Measurements from ENCODE around the gene FOXA3. TPM values are rescaled to one million over a fixed set of nuclear protein-coding genes. Genes with fewer than 3 reads are reported as not detected.

Gene FOXA3
- total RNA-seq, 1 donor from 2014 or later, result 7.3 TPM

DNA sequence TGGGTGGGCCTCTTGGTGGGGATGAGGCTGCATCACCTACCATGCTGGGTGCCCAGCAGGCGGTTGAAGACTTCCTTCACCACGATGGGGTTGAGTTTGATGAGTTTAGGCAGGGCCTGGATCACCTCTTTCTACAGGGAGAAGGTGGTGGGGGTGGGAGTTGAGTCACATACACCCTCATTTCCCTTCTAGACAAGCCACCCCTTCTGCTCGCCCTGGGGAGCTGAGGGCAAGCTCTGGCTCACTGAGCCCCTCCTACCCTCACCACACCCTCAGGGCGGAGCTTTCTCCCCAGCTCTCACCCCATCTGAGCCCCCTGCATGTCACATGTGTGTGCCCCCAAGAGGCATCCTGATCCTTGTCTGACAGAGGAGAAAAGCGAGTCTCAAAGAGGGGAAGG lies 41.4 kb upstream of the FOXA3 start:
- Mint-ChIP-seq H3K4me3 (no peak overlapping the region), H3K27me3 (ENCODE audit: insufficient read depth, low read depth) (peaks cover 6% of the 10 kb centered on the region), H3K4me1 (peaks cover 4% of the 10 kb centered on the region), H3K9me3 (no peaks in the 10 kb centered on the region), H3K27ac (no peak overlapping the region), H3K36me3 (peaks cover 12% of the 10 kb centered on the region)
- Histone ChIP-seq H4K20me1 (ENCODE audit: low read depth) (peaks cover 6% of the 10 kb centered on the region), H3K27me3 (no peaks in the 10 kb centered on the region), H3K4me1 (peaks cover 6% of the 10 kb centered on the region), H3K79me2 (ENCODE audit: low read depth) (no peaks in the 10 kb centered on the region), H2AFZ (replicated peaks) (no peak overlapping the region), H3F3A (ENCODE audit: low read depth) (peaks cover 8% of the 10 kb centered on the region), H3K9ac (no peak overlapping the region), H3K36me3 (no peaks in the 10 kb centered on the region), H3K4me3 (no peak overlapping the region), H3K4me2 (no peak overlapping the region), H3K27ac (no peak overlapping the region), H3K9me3 (ENCODE audit: low read depth) (no peaks in the 10 kb centered on the region)
- DNase-seq (ENCODE audit: low spot score), result no peak
- TF ChIP-seq, protein P1, sequence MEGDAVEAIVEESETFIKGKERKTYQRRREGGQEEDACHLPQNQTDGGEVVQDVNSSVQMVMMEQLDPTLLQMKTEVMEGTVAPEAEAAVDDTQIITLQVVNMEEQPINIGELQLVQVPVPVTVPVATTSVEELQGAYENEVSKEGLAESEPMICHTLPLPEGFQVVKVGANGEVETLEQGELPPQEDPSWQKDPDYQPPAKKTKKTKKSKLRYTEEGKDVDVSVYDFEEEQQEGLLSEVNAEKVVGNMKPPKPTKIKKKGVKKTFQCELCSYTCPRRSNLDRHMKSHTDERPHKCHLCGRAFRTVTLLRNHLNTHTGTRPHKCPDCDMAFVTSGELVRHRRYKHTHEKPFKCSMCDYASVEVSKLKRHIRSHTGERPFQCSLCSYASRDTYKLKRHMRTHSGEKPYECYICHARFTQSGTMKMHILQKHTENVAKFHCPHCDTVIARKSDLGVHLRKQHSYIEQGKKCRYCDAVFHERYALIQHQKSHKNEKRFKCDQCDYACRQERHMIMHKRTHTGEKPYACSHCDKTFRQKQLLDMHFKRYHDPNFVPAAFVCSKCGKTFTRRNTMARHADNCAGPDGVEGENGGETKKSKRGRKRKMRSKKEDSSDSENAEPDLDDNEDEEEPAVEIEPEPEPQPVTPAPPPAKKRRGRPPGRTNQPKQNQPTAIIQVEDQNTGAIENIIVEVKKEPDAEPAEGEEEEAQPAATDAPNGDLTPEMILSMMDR (IDR thresholded peaks at IDR 0.05), result no peak
- TF ChIP-seq EZH2 (IDR thresholded peaks at IDR 0.05) (no peak), EZH2phosphoT487 (IDR thresholded peaks at IDR 0.05) (no peak)

DNA sequence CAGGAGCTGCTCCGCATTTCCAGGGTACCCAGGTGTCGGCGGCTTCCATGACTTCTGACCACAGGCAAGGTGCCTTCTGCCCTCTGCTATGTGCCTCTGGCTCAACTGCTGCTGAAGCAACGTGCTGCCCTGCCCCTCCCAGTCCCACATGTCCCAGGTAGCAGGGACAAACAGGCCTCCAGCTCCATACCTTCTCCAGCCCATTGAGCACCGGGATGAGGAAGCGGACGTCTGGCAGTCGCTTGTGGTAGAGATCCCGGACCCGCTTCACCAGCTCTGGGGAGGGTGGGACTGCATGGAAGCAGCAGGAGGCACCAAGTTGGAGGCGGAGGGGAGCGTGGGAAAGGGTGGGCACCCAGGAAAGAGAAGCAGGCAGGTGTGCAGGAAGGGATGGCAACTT lies 40.9 kb upstream of the FOXA3 start:
- H2AFZ ChIP-seq (replicated peaks), result no peak overlapping the region
- H4K20me1 ChIP-seq (ENCODE audit: low read depth), result peaks cover 1% of the 10 kb centered on the region
- no peak overlapping the region for H3K27ac ChIP-seq
- peaks cover 3% of the 10 kb centered on the region for H3F3A ChIP-seq (ENCODE audit: low read depth)
- Mint-ChIP-seq H3K36me3 (peaks cover 15% of the 10 kb centered on the region), H3K27me3 (ENCODE audit: insufficient read depth, low read depth) (peaks cover 6% of the 10 kb centered on the region), H3K9me3 (no peaks in the 10 kb centered on the region), H3K27ac (no peak overlapping the region), H3K4me1 (peaks cover 4% of the 10 kb centered on the region), H3K4me3 (no peak overlapping the region)
- no peaks in the 10 kb centered on the region for H3K79me2 ChIP-seq (ENCODE audit: low read depth)
- no peaks in the 10 kb centered on the region for H3K27me3 ChIP-seq
- H3K9ac ChIP-seq, result no peak overlapping the region
- H3K4me2 ChIP-seq, result no peak overlapping the region
- peaks cover 2% of the 10 kb centered on the region for H3K4me1 ChIP-seq
- DNase-seq (ENCODE audit: low spot score), result no peak
- H3K9me3 ChIP-seq (ENCODE audit: low read depth), result no peaks in the 10 kb centered on the region
- no peaks in the 10 kb centered on the region for H3K36me3 ChIP-seq
- H3K4me3 ChIP-seq, result no peak overlapping the region
- TF ChIP-seq, protein P1 (IDR thresholded peaks at IDR 0.05), result no peak
- TF ChIP-seq EZH2 (IDR thresholded peaks at IDR 0.05) (no peak), EZH2phosphoT487 (IDR thresholded peaks at IDR 0.05) (no peak)

DNA sequence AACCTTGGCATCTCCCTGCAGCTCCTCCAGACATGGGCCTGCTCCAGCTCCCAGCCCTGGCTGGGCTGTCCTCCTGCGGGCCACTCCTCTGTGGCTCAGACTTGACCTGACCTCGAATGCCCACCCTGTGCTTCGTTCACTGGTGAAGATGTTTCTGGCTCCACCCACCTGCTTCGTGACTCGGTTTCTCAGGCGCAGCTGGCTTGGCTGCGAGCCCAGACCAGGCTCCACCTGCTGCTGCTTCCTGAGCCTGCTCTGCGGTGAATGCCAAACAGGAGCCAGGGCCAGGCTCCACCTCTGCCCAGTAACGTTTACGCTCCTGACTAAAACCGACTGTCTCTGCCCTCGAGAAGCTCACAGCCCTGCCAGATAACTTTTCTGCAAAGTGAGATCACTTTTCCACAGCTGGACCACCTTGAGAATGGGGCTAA lies 40.1 kb upstream of the FOXA3 start:
- Histone ChIP-seq H3K4me1 (no peaks in the 10 kb centered on the region), H2AFZ (replicated peaks) (no peak overlapping the region), H3K9ac (no peak overlapping the region), H3K9me3 (ENCODE audit: low read depth) (no peaks in the 10 kb centered on the region), H3K4me3 (no peak overlapping the region), H3K27ac (no peak overlapping the region), H4K20me1 (ENCODE audit: low read depth) (no peaks in the 10 kb centered on the region), H3K4me2 (no peak overlapping the region), H3K36me3 (no peaks in the 10 kb centered on the region), H3K79me2 (ENCODE audit: low read depth) (no peaks in the 10 kb centered on the region), H3F3A (ENCODE audit: low read depth) (no peaks in the 10 kb centered on the region), H3K27me3 (no peaks in the 10 kb centered on the region)
- no peak for DNase-seq (ENCODE audit: low spot score)
- Mint-ChIP-seq H3K4me1 (peaks cover 4% of the 10 kb centered on the region), H3K27ac (no peak overlapping the region), H3K9me3 (no peaks in the 10 kb centered on the region), H3K4me3 (no peak overlapping the region), H3K27me3 (ENCODE audit: insufficient read depth, low read depth) (peaks cover 10% of the 10 kb centered on the region), H3K36me3 (peaks cover 21% of the 10 kb centered on the region)
- TF ChIP-seq EZH2 (IDR thresholded peaks at IDR 0.05), result no peak
- TF ChIP-seq, protein P1 (IDR thresholded peaks at IDR 0.05), result no peak
- no peak for TF ChIP-seq EZH2phosphoT487 (IDR thresholded peaks at IDR 0.05)

All from neural progenitor cell (in vitro differentiated cells).